Hematopoietic multipotent progenitor cell (in vitro differentiated cells): ENCODE data around the gene RELB. TPM values are rescaled to one million over a fixed set of nuclear protein-coding genes. Genes with fewer than 3 reads are reported as not detected.
"Not testable (repeated sequence)": the region's sequence is repeated elsewhere in the genome, so short reads cannot be mapped to it uniquely, and the experiment has no call there.

Experiments used
- DNase-seq, 3 donors: peaks; one replicate each; pipeline ENCODE4 v3.0.0-alpha.2; 2011 to 2015; ENCODE audit warnings: low read depth in 2 of 3, low spot score in 2 of 3
- total RNA-seq: library from RNA; depleted of rRNA; stranded (reverse); fragments of >200 nt; gene quantifications from one replicate; pipeline ENCODE4 v1.2.3, GENCODE V29; 2012

RELB gene, protein sequence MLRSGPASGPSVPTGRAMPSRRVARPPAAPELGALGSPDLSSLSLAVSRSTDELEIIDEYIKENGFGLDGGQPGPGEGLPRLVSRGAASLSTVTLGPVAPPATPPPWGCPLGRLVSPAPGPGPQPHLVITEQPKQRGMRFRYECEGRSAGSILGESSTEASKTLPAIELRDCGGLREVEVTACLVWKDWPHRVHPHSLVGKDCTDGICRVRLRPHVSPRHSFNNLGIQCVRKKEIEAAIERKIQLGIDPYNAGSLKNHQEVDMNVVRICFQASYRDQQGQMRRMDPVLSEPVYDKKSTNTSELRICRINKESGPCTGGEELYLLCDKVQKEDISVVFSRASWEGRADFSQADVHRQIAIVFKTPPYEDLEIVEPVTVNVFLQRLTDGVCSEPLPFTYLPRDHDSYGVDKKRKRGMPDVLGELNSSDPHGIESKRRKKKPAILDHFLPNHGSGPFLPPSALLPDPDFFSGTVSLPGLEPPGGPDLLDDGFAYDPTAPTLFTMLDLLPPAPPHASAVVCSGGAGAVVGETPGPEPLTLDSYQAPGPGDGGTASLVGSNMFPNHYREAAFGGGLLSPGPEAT
- 25.6 TPM for total RNA-seq

DNA sequence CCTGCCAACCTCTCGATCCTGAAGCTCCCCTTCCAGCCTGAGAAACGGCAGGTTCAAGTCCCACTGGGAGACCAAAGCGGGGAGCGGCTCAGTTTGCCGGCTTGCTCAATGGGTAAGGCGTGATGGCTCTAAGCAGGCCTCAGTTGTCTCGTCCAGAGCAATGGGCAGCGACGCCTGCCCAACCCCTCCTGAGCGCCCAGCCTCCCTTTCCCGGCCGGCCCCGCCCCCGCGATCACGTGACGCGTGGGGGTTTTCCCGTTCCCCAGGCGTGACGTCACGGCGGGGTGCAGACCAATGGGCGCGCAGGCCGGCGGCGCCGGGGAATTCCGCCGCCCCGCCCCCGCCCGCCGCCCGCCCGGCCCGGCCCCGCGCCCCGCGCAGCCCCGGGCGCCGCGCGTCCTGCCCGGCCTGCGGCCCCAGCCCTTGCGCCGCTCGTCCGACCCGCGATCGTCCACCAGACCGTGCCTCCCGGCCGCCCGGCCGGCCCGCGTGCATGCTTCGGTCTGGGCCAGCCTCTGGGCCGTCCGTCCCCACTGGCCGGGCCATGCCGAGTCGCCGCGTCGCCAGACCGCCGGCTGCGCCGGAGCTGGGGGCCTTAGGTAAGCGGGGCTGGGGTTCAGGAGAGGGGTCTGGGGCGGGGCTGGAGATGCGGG is at the start of gene RELB:
TSS of gene RELB (plus strand) at position 378 of the 653 bp plus-strand sequence. CDS start at position 494, 116 bp downstream.
- DNase-seq: peak; percentile 92 to 95 (median 94)

DNA sequence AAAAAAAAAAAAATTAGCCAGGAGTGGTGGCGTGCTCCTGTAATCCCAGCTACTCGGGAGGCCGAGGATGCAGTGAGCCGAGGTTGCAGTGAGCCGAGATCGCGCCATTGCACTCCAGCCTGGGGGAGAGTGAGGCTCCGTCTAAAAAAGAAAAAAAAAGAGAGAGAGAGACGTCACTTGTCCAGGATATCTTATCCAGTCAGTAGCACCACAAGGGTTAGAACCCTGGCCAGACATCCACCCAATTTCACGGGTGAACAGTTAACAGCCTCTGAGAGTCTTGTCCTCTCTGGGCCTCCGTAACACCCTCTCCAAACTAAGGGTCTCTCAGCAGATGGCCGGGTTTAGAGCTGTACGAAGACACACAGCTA is 47.0 kb upstream of the RELB start:
- DNase-seq: no peak

DNA sequence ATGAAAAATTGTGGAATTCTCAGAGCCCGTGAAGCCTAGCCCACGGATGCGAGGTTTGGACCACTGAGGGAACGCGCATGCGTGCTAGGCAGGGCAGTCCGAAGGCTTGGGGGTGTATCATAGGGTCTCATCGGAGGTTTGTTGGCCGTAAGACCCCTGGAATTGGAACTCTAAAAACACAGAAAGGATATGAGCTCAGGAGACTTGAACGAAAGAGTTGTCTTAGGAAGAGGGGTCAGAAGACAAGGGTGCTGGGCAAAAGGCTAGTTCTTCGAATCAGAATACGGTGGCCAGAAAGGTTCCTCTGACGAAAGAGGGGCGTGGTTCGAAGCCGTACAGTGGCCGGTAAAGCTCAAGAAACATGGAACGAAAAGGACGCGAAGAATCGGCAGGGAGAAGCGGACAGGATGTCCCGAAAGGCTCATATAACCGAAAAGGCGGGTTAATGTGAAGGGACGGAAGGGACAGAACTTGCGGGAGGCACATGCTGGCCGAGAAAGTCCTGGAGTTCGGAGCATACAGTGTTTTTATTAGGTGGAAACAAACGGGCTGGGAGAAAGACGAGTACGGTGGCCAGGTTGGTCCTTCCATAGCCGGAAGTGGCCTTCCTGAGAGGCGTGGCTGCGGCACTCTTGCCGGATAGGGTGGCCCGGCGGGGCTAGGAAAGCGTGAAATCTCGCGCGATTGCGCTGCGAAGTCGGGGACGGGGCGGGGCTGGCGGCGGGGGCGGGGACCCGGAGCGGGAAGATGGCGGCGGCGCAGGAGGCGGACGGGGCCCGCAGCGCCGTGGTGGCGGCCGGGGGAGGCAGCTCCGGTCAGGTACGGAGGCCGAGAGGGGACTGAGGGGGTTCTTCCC is 46.4 kb upstream of the RELB start, which contains the start of gene CLPTM1:
TSS of gene CLPTM1 (plus strand) at position 732 of the 856 bp plus-strand sequence. CDS start at position 748, 16 bp downstream.
- peak; percentile 96 to 98 (median 97) for DNase-seq

DNA sequence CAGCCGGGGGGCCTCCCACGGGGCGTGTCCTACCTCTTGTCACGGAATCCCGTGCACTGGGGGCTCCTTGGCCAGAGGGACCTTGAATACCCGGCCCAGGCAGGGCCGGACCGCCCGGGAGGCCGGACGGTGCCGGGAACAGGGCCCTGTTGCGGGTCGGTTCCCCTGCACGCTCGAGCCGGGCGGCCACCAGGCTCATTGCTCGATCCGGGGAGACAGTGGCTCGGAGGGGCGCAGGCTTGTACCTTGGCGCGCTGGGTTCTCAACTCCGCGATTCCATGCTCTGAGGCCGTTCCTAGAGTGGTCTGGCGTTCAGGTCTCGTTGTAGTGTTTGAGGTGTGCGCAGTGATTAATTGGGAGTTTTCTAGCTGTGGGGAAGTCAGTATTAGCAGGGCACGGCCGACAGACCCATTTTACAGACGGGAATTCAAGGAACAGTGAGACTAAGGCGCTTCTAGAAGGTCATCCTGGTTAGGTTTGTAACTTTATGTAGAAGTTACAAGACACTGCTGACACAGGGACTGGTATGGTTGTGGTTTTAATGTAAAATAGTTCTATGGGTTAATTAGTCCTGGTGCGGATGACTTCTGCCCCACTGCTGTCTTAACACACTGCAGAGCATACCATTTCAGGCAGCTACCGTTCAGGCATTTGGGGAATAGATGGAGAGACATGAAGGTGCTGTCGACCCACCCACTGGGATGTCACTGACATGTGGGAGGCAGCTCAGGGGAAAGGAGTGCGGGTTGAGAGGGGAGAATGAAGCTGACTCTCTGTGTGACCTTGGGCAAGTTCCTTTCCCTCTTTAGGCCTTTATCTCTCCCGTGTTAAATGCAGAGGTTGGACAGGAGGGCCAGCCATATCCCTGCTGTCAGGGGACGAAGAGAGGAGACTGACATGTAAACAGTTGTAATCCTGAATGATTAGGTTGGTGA is 45.5 kb upstream of the RELB start:
- no peak for DNase-seq

DNA sequence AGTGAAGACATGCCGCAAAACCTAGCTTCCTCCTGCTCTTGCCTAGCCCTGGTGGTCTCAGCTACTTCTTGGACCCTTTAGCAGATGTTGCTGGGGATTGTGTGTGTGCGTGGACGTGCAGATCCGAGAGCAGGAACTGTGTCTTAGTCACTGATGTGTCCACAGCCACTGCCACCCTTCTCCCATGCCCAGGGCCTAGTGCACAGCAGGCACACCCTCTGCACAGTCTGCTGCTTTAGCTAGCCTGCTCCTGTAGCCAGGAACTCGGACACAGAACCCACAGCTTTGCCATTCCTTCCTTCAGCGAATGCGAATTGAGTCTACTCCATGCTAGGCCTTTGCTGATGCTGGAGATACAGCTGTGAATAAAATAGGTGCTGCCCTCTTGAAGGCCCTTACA is 43.7 kb upstream of the RELB start:
- no peak for DNase-seq

DNA sequence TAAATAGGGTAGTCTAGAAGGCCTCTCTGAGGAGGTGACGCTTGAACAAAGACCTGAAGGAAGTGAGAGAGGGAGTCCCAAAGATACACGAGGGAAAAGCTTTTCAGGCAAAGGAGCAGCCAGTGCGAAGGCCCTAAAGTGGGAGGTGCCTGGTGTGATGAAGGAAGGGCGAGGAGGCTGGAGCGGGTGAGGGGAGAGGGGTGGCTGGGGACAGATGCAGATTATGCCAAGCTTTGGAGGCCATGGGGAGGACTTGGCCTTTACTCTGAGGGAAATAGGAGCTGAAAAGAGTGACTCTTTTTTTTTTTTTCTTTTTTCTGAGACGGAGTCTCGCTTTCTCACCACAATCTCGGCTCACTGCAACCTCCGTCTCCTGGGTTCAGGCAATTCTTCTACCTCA is 43.2 kb upstream of the RELB start:
- DNase-seq: no peak

DNA sequence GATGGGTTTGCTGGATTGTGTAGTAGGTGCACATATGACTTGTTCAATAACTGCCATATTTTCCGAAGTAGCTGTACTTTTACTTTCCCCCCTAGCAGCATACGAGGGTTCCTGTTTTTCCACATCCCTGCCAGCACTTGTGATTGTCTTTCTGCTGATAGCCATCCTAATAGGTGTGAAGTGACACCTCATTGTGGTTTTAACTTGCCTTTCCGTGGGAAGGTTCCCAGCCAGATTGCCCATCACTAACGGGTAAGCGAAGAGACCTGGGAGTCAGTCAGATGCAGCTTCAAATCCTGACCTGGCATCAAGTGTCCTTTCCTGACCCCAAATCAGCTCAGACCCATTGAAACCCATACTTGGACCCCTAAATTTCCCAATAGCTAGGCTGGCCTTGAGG is 41.6 kb upstream of the RELB start:
- no peak for DNase-seq

DNA sequence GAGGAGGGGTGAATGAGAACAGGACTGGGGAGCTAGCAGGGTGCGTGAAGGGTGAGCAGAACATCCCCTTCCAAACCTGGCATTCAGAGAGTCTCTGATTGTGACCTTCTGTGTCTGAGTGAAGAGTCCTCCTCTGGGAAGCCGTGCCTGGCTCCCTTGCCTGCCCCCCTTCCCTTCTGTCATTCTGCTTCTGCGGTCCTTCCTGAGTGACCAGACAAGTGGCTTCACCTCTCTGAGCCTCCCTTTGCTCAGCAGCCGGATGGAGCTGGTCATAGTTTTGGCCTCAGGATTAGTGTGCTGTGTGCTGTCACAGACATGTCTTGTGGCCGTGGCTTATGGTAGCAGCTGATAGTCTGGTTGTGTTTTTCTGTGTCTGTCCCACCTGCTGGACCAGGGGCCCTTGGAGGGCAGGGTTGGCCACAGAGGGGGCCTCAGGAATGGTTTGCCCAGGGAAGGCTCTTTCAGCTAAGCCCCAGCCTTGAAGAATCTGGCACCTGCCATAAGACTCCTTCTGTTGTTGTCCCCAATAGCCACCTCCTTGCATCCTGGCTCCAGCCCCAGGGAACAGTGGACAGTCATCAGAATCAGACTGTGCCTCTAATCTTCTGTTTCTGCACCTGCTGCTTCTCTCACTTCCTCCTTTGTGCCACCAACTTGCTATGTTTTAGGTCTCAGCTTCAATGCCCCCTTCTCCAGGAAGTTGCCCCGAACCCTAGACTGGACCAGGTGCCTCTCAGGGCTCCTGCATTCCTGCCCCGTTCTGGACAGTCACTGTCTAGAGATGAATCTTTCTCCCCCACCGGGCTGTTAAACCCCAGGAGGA is 40.1 kb upstream of the RELB start:
- no peak for DNase-seq

DNA sequence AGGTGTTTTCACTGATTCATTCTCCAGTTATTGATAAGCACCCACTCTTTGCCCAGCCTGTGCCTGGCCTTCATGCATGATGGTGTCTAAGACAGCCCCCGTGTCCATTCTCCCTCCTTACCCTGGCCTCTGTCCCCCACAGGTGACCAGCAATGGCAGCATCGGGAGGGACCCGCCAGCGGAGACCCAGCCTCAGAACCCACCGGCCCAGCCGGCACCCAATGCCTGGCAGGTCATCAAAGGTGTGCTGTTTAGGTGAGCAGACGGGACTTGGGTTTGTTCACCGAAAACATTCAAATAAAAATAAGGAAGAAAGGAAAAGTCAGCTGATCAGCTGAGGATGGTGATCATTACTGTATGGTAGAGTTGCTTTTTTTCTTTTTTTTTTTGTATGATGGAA is 39.4 kb upstream of the RELB start:
- DNase-seq: no peak

DNA sequence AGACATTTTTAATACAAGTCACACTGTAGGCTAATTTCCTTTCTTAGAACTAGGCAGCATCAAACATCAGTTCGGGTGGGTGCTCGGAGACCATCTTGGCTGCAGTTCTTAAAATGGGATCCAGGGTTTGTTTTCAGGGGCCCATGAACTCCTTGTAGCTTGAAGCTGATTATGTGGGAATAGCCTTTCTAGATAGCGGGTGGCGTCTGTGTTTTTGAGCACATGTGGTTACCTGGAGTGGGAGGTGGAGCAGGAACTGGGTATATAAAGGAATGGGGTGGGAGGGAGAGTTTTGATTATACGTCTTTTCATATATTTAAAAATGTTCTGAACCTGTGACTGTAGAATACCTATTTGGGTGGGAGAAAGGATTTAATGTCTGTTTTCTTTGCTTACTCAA is 33.1 kb upstream of the RELB start:
- DNase-seq: no peak

DNA sequence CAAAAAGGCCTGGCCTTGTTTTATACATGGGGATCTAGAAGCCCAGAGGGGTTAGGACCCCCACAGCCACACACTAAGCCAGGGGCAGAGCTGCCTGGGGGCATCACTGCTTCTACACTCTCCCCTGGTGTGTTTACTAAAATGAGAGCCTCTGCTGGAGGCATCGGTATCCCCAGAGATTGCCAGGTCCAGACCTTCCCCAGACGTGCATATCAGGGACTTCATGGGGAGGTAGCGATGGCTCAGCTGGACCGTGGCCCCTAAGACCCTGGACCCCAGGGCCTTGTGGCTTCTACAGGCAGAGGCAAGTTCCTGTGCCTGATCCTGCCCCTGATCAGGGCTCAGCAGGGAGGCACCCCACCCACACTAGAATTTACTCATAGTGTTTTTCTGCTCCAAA is 32.6 kb upstream of the RELB start:
- no peak for DNase-seq

DNA sequence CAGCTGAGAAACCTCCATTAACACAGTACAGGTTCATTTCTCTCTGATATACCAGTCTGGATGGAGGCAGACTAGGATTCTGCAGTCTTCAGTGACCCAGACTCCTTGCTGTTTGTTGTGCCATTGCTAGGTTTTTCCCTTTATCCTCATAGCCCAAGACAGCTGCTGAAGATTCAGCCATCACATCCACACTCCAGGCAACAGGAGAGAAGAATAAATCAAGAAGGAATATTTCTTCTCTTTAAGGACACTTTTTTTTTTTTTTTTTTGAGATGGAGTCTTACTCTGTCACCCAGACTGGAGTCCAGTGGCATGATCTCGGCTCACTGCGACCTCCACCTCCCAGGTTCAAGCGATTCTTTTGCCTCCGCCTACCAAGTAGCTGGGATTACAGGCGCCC is 31.8 kb upstream of the RELB start:
- DNase-seq: no peak

DNA sequence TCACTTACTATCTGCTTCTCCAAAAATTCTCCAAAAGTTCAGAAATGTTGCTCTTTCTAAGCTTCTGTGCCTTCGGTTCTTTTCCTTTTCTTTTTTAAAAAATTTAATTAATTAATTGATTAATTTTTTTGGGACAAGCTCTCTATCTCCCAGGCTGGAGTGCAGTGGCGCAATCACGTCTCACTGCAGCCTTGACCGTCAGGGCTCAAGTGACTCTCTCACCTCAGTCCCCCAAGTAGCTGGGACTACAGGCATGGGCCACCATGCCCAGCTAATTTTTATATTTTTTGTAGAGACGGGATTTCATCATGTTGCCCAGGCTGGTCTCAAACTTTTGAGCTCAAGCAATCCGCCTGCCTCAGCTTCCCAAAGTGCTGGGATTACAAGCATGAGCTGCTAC is 29.8 kb upstream of the RELB start:
- DNase-seq: not testable (repeated sequence)

DNA sequence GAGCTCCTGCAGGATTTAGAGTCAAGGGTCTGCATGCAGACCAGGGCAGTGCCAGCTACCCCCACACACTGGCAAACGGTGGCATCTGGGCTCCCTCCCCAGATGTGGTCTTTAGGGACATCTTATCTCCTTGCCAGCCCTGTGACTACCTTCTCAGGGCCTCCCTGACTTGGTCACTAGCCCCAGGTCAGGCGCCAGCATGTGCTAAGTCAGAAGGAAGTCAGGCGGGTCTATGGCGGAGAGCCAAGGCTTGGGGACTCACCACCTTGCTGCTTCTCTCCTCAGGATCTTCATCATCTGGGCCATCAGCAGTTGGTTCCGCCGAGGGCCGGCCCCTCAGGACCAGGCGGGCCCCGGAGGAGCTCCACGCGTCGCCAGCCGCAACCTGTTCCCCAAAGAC is 28.5 kb upstream of the RELB start:
- no peak for DNase-seq

DNA sequence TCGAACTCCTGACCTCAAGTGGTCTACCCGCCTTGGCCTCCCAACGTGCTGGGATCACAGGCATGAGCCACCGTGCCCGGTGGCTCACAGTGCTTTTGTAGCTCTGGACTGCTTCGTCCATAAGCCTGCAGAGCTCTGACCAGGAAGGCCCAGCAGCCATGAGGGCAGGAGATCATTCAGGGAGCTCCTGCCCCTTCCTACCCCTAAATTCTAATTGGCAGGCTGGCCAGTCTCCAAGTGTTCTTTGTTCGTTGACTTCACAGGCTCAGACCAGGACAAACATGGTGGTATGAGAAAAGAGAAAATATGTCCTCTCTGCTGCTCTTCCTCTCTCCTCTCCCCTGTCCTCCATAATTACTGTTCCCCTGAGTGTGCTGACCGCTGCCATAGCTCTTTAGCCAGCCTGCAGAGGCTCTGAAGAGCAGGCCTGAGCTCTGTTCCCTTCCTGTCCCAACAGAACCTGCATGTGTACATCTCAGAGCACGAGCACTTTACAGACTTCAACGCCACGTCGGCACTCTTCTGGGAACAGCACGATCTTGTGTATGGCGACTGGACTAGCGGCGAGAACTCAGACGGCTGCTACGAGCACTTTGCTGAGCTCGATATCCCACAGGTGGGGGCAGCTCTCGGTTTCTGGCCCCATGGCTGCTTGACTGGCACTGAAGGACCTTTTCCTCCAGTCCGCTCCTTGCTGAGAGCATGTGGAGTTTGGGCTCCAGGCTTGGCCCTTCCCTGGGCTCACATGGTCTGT is 27.1 kb upstream of the RELB start:
- DNase-seq: no peak

DNA sequence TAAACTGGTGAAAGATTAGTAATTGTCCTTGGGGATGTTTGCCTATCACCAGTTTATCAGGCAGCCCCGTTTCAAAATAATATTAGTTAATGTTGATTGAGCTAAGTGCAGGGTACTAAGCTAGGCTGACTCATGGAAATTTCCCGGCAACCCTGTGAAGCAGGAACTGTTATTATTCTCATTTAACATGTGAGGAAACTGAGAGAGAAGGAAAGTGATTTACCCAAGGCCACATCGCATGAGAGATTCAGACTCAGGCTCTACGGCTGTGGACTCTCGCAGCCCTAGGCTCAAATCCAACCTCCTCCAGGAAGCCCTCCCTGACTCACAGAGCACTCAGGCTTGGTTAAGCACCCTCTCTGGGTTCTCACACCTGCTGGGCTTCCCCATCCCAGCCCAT is 26.4 kb upstream of the RELB start:
- no peak for DNase-seq

DNA sequence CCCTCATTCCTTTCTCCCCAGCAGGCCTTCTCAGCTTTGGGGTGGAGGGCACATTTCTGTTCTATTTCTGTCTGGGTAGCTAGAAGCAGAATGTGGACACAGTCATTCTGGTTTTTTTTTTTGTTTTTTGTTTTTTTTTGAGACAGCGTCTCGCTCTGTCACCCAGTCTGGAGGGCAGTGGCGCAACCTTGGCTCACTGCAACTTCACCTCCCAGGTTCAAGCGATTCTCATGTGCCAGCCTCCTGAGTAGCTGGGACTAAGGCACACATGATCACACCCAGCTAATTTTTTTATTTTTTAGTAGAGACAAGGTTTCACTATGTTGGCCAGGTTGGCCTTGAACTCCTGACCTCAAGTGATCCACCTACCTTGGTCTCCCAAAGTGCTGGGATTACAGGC is 25.8 kb upstream of the RELB start:
- DNase-seq: no peak

DNA sequence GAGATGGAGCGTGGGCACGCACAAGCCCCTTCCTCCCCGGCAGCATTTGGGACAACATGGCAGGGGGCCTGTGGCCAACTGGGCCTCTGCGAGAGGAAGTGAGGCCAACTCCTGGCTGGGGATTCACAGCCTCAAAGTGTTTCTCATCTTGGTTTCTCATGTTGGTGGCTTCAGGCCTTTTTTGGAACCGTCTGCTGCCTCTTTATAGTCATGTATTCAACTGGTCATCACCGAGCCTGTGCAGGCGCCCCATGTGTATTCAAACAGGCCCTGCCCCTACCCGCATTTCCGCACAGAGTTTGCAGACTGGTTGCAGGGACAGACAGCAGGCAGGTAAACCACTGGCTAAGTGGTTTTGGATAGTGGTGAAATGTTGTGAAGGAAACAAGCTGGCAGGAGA is 17.3 kb upstream of the RELB start:
- DNase-seq: no peak
